Transverse colon (tissue), 4 donors: Measurements from ENCODE around the gene ATOH8.

Source experiments
- CTCF ChIP-seq, 5 experiments: fragments of 200-600 bp in 3 of 5; fragments of 450-650 bp in 2 of 5; sonication (generic) in 3 of 5; IDR thresholded peaks; 1 replicate in 2 of 5; 2 replicates in 3 of 5; pipeline ENCODE4 v1.5.1; 2016 to 2017; ENCODE audit warnings: antibody characterized with exemption in 5 of 5, inconsistent platforms in 3 of 5, mild to moderate bottlenecking in 2 of 5, moderate library complexity in 1 of 5
- EP300 ChIP-seq: sonication (generic); formaldehyde crosslinking; IDR thresholded peaks from one replicate; pipeline ENCODE4 v1.6.1; 2017; ENCODE audit warnings: antibody characterized with exemption, low read depth
- POLR2A ChIP-seq: fragments of 450-650 bp; IDR thresholded peaks from one replicate; pipeline ENCODE4 v1.6.1; 2016; ENCODE audit warnings: antibody characterized with exemption, mild to moderate bottlenecking, moderate library complexity
- POLR2AphosphoS5 ChIP-seq, 3 donors: sonication (generic); formaldehyde crosslinking; IDR thresholded peaks; one replicate each; pipeline ENCODE4 v1.6.1; 2016; ENCODE audit warnings: antibody characterized with exemption in 3 of 3

DNA sequence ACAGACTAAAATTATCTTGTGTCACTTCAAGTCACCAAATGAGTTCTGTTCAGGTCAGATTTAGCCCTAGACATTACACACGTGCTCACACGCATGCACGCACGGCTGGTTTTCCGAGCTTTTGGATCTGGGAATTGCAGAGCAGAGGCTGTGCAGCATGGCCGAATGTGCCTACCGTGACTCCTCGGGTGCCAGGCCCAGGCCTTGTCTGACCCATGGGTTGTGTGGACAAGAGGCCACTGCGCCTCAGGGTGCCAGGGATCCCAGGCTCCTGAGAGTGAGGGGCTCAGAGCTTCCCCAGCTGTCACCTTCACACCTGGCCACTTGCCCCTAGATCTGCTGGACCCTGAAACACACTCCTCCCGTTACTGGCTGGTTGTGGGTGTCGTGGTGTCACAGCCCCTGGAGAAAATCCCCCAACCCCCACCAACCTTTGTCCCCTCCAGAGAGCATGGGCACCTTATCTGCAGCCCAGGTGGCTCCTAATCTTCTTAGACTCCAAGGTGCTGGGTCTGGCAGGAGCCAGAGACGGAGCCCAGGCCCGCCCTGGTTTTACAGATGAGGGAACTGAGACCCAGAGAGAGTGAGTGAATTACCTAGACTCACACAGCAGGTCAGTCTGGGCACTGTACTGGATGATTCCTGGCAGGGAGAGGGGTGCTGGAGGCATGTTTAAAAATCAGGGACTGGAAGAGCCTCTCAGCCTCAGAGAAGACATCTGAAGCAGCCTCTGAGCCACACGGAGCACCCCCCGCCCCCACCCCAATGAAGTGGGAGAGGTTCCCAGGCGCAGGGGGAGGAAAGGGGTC, 56.8 kb downstream of the ATOH8 start:
- TF ChIP-seq CTCF (IDR thresholded peaks at IDR 0.05) (no peak), POLR2A (no peak), POLR2AphosphoS5 (IDR thresholded peaks at IDR 0.05) (no peak), EP300 (no peak)
